Skeletal muscle tissue (tissue), 4 donors: ENCODE data around the gene C1RL. TPM values are rescaled to one million over a fixed set of nuclear protein-coding genes. Genes with fewer than 3 reads are reported as not detected.

Experiments used
- H3K27ac ChIP-seq: one replicate; pipeline ENCODE4 v1.7.0; 2013; ENCODE audit warnings: mild to moderate bottlenecking, low read depth, low read length, inconsistent platforms
- H3K27me3 ChIP-seq, 3 donors: one replicate each; pipeline ENCODE4 v1.7.0; 2013; ENCODE audit warnings: low read length in 3 of 3; ENCODE audit not compliant: control insufficient read depth in 3 of 3, insufficient read depth in 3 of 3
- H3K36me3 ChIP-seq, 3 donors: one replicate each; pipeline ENCODE4 v1.7.0; 2013; ENCODE audit warnings: low read length in 3 of 3; ENCODE audit not compliant: control insufficient read depth in 3 of 3, insufficient read depth in 3 of 3
- H3K4me1 ChIP-seq, 3 donors: one replicate each; pipeline ENCODE4 v1.7.0; 2013; ENCODE audit warnings: low read length in 3 of 3, mild to moderate bottlenecking in 3 of 3; ENCODE audit not compliant: control insufficient read depth in 3 of 3, insufficient read depth in 3 of 3
- H3K4me3 ChIP-seq, 3 donors: one replicate each; pipeline ENCODE4 v1.7.0; 2013; ENCODE audit warnings: low read length in 3 of 3
- H3K9ac ChIP-seq, 3 donors: one replicate each; pipeline ENCODE4 v1.7.0; 2013; ENCODE audit warnings: low read length in 3 of 3, mild to moderate bottlenecking in 3 of 3, moderate library complexity in 2 of 3, low read depth in 1 of 3
- H3K9me3 ChIP-seq, 3 donors: one replicate each; pipeline ENCODE4 v1.7.0; 2013; ENCODE audit warnings: low read length in 3 of 3; ENCODE audit not compliant: control insufficient read depth in 3 of 3
- total RNA-seq: library from RNA; depleted of rRNA; stranded (reverse); fragments of >200 nt; gene quantifications from one replicate; pipeline ENCODE4 v1.2.3, GENCODE V29; 2014
- donor health status: Osteomylitis.

C1RL gene
- total RNA-seq, 1 donor from 2014 or later, result 10.4 TPM

DNA sequence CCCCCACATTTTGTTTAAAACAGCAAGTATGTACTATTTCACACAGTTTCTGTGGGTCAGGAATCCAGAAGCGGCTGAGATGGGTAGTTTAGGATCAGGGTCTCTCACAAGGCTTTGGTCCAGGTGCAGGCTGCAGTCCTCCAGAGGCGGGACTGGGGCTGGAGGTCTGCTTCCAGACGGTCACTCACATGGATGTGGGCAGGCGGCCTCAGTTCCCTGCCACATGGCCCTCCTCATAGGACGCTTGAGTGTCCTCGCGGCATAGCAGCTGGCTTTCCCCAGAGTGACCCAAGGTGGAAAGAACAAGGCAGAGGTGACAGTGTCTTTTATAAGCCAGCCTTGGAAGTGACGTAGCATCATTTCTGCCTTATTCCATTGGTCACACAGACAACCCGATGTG lies 7.9 kb upstream of the C1RL start:
- H3K27me3 ChIP-seq, result peaks cover 0 to 2% (median 0%) of the 10 kb centered on the region in 3 donors
- peaks cover 0 to 4% (median 4%) of the 10 kb centered on the region in 3 donors for H3K4me1 ChIP-seq
- H3K9me3 ChIP-seq, result no peaks in the 10 kb centered on the region
- no peak overlapping the region for H3K27ac ChIP-seq
- no peak overlapping the region for H3K9ac ChIP-seq
- H3K4me3 ChIP-seq, result no peak overlapping the region
- H3K36me3 ChIP-seq, result peaks cover 0 to 9% (median 0%) of the 10 kb centered on the region in 3 donors

DNA sequence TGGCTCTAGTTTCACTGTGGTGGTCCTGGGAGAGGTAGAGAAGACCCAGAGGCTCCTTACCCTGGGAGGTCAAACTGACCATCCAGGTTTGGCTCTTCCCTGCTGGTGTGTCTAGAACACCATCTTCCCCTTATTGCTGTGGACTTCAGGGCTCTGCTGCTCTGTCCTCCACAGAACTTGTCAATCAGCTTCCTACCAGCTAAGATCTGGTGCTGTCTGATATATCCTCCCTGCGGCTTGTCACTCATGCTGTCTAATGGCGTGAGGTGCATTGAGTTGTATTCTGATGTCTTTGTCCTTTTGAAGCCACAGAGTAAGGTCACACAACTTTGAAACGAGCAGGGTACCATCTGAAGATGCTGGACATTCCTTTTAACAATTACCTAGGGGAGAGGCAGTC lies 7.2 kb upstream of the C1RL start:
- no peak overlapping the region for H3K4me3 ChIP-seq
- no peaks in the 10 kb centered on the region for H3K9me3 ChIP-seq
- H3K36me3 ChIP-seq, result peaks cover 0 to 9% (median 0%) of the 10 kb centered on the region in 3 donors
- no peak overlapping the region for H3K27ac ChIP-seq
- H3K4me1 ChIP-seq, result peaks cover 0 to 4% (median 3%) of the 10 kb centered on the region in 3 donors
- no peak overlapping the region for H3K9ac ChIP-seq
- H3K27me3 ChIP-seq, result peaks cover 0 to 2% (median 0%) of the 10 kb centered on the region in 3 donors

DNA sequence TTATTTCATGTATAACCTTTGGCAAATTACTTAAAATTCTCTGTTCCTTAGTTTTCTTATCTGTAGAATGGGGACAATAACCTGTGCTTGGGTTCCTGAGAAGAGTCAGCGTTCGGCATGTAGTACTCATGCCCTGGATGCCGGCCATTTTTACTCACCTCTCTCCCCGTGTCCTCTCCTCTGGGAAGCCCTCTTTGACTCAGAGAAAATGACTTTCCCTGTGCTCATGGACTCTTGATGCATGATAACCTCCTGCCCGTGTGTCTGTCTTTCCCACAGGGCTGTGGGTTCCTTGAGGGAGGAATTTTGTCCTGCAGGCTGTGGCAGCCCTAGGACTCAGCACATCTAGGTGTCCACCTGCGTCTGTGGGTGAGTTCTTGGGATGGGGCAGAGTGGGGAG lies 5.8 kb upstream of the C1RL start:
- peaks cover 0 to 9% (median 0%) of the 10 kb centered on the region in 3 donors for H3K36me3 ChIP-seq
- no peak overlapping the region for H3K4me3 ChIP-seq
- H3K27ac ChIP-seq, result no peak overlapping the region
- no peak overlapping the region for H3K9ac ChIP-seq
- peaks cover 0 to 5% (median 3%) of the 10 kb centered on the region in 3 donors for H3K4me1 ChIP-seq
- H3K9me3 ChIP-seq, result no peaks in the 10 kb centered on the region
- H3K27me3 ChIP-seq, result peaks cover 0 to 2% (median 0%) of the 10 kb centered on the region in 3 donors

DNA sequence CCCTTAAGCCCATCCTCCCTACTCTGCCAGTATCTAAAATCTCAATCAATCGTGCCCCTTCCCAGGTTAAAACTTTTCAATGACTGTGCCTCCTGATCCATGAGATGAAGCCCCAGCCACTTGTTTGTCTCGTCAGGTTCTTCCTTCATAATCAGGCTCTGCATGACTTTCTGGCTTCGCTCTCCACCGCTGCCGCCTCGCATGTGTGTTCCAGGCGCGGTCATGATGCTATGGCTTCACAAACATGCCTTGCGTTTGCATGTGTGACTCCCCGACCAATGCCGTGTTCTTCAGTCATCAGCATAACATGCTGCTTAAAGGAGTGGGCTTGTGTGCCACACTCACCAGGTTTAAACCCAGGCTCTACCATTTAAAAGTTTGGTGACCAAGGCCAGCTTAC lies 5.0 kb upstream of the C1RL start:
- H3K4me3 ChIP-seq, result no peak overlapping the region
- H3K9me3 ChIP-seq, result no peaks in the 10 kb centered on the region
- peaks cover 6 to 12% (median 10%) of the 10 kb centered on the region in 3 donors for H3K4me1 ChIP-seq
- H3K36me3 ChIP-seq, result peaks cover 0 to 9% (median 0%) of the 10 kb centered on the region in 3 donors
- no peaks in the 10 kb centered on the region for H3K27me3 ChIP-seq
- no peak overlapping the region for H3K27ac ChIP-seq
- no peak overlapping the region for H3K9ac ChIP-seq

DNA sequence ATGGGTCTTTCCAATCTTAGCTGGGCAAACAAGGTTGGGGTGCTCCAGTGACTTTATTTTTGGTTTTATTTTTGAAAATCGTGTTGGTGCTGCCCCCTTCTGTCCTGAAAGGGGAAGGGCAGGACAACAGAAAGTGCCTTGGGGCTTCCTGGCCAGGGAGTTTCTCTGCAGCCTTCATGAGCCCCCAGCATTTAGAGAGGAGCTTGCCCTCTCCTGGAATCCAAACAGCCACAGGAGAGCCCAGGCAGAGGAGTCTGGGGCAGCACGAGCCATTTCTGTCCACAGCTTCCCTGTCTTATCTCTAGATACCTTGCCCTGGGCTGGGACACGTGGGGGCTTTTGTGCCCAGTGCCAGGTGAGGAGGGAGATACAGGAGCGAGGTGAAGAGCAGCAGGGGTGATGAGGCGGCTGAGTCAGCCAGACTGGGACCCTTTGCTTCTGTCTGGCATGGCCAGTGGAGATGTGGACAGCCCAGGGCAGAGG lies 4.4 kb upstream of the C1RL start:
- Histone ChIP-seq H3K36me3 (peaks cover 0 to 8% (median 0%) of the 10 kb centered on the region in 3 donors), H3K9ac (peak overlapping the region in 1 of 3 donors; percentile 34), H3K9me3 (no peaks in the 10 kb centered on the region), H3K4me3 (peak overlapping the region in 1 of 3 donors; percentile 27), H3K27me3 (no peaks in the 10 kb centered on the region), H3K27ac (no peak overlapping the region), H3K4me1 (peaks cover 8 to 14% (median 13%) of the 10 kb centered on the region in 3 donors)

DNA sequence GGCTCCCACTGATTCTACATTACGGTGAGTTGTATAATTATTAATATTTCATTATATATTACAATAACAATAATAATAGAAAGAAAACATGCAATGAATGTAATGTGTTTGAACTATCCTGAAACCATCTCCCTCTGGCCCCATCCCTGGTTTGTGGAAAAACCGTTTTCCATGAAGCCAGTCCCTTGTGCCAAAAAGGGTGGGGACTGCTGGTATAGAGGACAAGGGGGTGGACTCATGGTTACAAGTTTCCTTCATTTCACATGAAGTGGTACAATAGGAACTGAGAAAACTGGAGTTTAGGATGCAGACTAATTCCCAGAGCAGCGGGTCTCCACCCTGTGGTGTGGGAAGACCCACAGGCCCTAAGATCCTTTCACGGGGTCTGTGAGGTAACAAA lies 3.0 kb upstream of the C1RL start:
- no peaks in the 10 kb centered on the region for H3K9me3 ChIP-seq
- H3K4me1 ChIP-seq, result peaks cover 13 to 21% (median 15%) of the 10 kb centered on the region in 3 donors
- H3K4me3 ChIP-seq, result no peak overlapping the region
- H3K9ac ChIP-seq, result no peak overlapping the region
- no peaks in the 10 kb centered on the region for H3K27me3 ChIP-seq
- H3K27ac ChIP-seq, result peak overlapping the region; percentile 55
- H3K36me3 ChIP-seq, result peaks cover 0 to 6% (median 0%) of the 10 kb centered on the region in 3 donors

DNA sequence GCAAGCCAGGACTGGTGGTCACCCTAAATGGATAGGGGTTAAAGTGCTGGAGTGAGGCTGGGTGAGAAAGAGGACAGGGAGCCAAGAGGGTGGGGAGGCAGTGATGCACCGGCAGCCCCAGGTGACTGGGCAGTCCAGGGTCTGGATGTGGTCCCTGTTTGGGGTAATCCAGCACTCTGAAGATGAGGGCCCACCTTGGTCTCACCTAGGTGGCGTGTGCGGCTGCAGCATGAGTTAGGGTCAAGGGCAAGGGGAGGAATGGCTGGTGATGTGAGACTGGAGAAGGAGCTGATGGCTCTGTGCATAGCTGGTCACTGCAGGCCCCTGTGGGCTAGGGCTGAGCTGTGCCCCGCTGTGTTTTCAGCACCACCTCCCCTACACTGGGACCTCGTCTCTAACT lies 1.6 kb upstream of the C1RL start:
- Histone ChIP-seq H3K27ac (no peak overlapping the region), H3K36me3 (peaks cover 0 to 4% (median 0%) of the 10 kb centered on the region in 3 donors), H3K4me3 (no peak overlapping the region), H3K27me3 (no peaks in the 10 kb centered on the region), H3K4me1 (peaks cover 13 to 21% (median 15%) of the 10 kb centered on the region in 3 donors), H3K9ac (no peak overlapping the region), H3K9me3 (no peaks in the 10 kb centered on the region)

DNA sequence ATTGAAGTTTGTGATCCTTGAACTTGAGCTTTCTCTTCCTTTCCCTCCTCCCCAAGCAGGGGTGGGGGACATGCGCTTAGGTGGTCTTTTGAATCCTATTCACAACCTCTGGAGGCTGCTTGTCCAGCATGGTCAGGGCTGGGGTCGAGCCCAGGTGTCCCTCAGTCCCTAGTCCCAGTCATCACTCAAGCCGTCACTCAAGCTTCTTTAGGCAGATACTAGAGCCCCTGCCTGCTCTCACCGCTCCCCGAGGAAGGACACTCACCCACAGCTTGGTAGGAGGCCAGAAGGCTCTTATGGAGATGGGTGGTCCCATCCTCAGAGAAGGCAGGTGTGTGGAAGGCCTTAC lies 532 bp upstream of the C1RL start:
- Histone ChIP-seq H3K4me1 (peaks cover 13 to 21% (median 15%) of the 10 kb centered on the region in 3 donors), H3K9me3 (no peaks in the 10 kb centered on the region), H3K27me3 (no peaks in the 10 kb centered on the region), H3K9ac (peak overlapping the region; percentile 10 to 82 (median 81)), H3K27ac (peak overlapping the region; percentile 92), H3K36me3 (peaks cover 0 to 2% (median 0%) of the 10 kb centered on the region in 3 donors), H3K4me3 (peak overlapping the region; percentile 76 to 91 (median 82))

DNA sequence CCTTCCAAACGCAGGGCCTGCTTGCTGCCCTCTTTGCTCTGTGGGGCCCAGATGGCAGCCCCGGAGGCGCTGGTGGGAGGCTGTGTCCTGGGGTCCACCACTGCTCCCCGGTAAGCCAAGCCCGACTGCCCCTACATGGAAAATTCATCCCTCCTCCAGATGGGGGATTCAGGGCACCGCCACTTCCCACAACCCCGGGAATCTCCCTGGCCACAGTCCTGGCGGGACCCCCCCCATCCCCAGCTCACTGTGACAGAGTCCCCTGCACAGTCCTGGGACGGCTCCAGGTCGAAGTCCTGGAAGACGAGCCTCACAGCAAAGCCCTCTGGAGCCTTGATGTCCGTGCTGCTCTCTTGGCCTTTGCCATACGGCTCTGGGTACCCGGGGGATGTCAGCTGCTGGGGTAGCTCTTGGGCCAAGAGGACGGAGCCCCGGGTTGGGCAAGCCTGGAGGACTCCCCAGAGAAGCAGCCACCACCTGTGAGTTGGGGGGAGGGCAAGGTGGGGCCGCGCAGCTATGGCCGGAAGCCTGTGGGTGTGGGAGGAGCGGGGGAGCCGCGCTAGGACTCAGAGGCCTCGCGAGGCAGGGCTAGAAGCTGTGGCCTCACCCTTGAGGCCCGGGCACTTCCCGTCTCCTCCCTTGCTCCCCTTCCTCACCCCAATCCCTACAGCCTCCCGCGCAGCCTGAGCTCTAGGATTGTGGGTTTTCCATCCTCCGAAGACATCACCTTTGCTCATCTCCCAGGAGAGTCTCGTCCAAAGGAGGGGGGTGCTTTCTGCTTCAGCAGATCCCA lies 815 bp downstream of the C1RL start:
- Histone ChIP-seq H3K9ac (peak overlapping the region; percentile 77 to 87 (median 87)), H3K4me1 (peaks cover 13 to 21% (median 15%) of the 10 kb centered on the region in 3 donors), H3K36me3 (peaks cover 0 to 9% (median 8%) of the 10 kb centered on the region in 3 donors), H3K9me3 (no peaks in the 10 kb centered on the region), H3K27me3 (no peaks in the 10 kb centered on the region), H3K4me3 (peak overlapping the region; percentile 76 to 91 (median 82)), H3K27ac (peak overlapping the region; percentile 92)

DNA sequence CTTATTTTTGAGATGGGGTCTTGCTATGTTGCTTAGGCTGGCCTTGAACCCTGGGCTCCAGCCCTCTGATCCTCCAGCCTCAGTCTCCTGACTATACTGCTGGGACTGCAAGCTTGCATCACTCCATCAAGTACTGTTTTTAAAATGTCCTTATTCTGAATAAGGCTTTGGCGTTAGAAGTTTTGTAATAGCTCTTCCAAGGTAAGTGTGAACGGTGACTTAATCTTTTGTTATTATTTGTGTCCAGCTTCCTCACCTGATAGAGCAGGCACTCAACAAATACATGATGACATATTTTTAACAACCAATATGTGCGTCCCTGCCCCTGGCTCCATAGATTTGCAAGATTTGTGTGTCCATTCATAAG lies 1.4 kb downstream of the C1RL start:
- H3K4me3 ChIP-seq, result peak overlapping the region; percentile 76 to 91 (median 82)
- peak overlapping the region; percentile 77 to 87 (median 87) for H3K9ac ChIP-seq
- peaks cover 0 to 9% (median 9%) of the 10 kb centered on the region in 3 donors for H3K36me3 ChIP-seq
- H3K9me3 ChIP-seq, result no peaks in the 10 kb centered on the region
- H3K27me3 ChIP-seq, result no peaks in the 10 kb centered on the region
- peak overlapping the region; percentile 92 for H3K27ac ChIP-seq
- H3K4me1 ChIP-seq, result peaks cover 10 to 18% (median 15%) of the 10 kb centered on the region in 3 donors
